A549 (cell line): ENCODE results near the gene ENTPD7. TPM values are rescaled to one million over a fixed set of nuclear protein-coding genes. Genes with fewer than 3 reads are reported as not detected.

Experiments used
- ATAC-seq, 2 experiments: fragments of 200-7000 bp in 1 of 2; fragments of >200 bp in 1 of 2; cut with Nextera tagmentation in 1 of 2; cut with Tn5 transposase in 1 of 2; 3 replicates each; pipeline versions ENCODE4 v1.8.0 to v1.9.1; 2018 to 2020; ENCODE audit warnings: mild to moderate bottlenecking in 1 of 2, moderate library complexity in 1 of 2
- CTCF ChIA-PET: fragments of 300-600 bp; sonication (Branson Sonifier 250); formaldehyde crosslinking; extraction: SDS; loops from one replicate; lab custom pipeline; 2021; ENCODE audit warnings: antibody characterized with exemption, inconsistent platforms; lab: Yijun Ruan, JAX
- POLR2A ChIA-PET: fragments of 350-600 bp; formaldehyde crosslinking; extraction: SDS; loops from one replicate; lab custom pipeline; 2021; ENCODE audit warnings: antibody characterized with exemption, inconsistent platforms; lab: Yijun Ruan, JAX
- DNase-seq, 2 experiments: peaks; one replicate each; pipeline versions ENCODE4 v3.0.0 to v3.0.0-alpha.2; 2011 to 2016; ENCODE audit warnings: low read depth in 1 of 2, low spot score in 1 of 2
- FAIRE-seq: peaks from 2 replicates; lab custom pipeline; 2011; peaks lifted over from hg19 to GRCh38; lab: Jason Lieb, UNC
- H3K27ac ChIP-seq, 2 experiments: fragments of >200 bp; sonication (Bioruptor Twin); formaldehyde crosslinking; 3 replicates each; pipeline ENCODE4 v1.5.1; 2016 to 2017
- H3K4me1 ChIP-seq: fragments of >200 bp; sonication (Bioruptor Twin); formaldehyde crosslinking; 3 replicates; pipeline ENCODE4 v1.6.1; 2016
- H3K4me2 ChIP-seq: fragments of >200 bp; sonication (Bioruptor Twin); formaldehyde crosslinking; 3 replicates; pipeline ENCODE4 v1.6.1; 2016
- H3K4me3 ChIP-seq: fragments of >200 bp; sonication (Bioruptor Twin); formaldehyde crosslinking; 3 replicates; pipeline ENCODE4 v1.5.1; 2016
- H3K9me3 ChIP-seq: fragments of >200 bp; sonication (Bioruptor Twin); formaldehyde crosslinking; 3 replicates; pipeline ENCODE4 v1.6.1; 2016
- BCL3 ChIP-seq: fragments of >200 bp; sonication (Bioruptor Twin); formaldehyde crosslinking; IDR thresholded peaks from 3 replicates; pipeline ENCODE4 v1.6.1; 2016
- CBX2 ChIP-seq: fragments of 200-600 bp; sonication (generic); IDR thresholded peaks from 2 replicates; pipeline ENCODE4 v1.6.1; 2016; ENCODE audit warnings: low read depth, mild to moderate bottlenecking, borderline replicate concordance
- E2F6 ChIP-seq: IDR thresholded peaks from 2 replicates; pipeline ENCODE4 v1.6.1; 2012; ENCODE audit warnings: low read depth, borderline replicate concordance
- EHMT2 ChIP-seq: fragments of 200-600 bp; sonication (generic); IDR thresholded peaks from 2 replicates; pipeline ENCODE4 v1.6.1; 2016; ENCODE audit warnings: antibody characterized with exemption, low read depth, mild to moderate bottlenecking, moderate library complexity
- ELK1 ChIP-seq: fragments of 150-350 bp; IDR thresholded peaks from 2 replicates; pipeline ENCODE4 v1.6.1; 2014; ENCODE audit warnings: low read depth, mild to moderate bottlenecking, low read length
- ESRRA ChIP-seq: fragments of 150-350 bp; IDR thresholded peaks from 2 replicates; pipeline ENCODE4 v1.6.1; 2014; ENCODE audit warnings: mild to moderate bottlenecking, low read length, borderline replicate concordance
- FOSL2 ChIP-seq, 2 experiments: fragments of 450-650 bp in 1 of 2; fragments of >200 bp in 1 of 2; sonication (Bioruptor Twin) in 1 of 2; formaldehyde crosslinking; IDR thresholded peaks; 2 replicates each; pipeline versions ENCODE4 v1.5.0 to v1.6.1; 2016 to 2020; ENCODE audit warnings: mild to moderate bottlenecking in 1 of 2, moderate library complexity in 1 of 2
- HOXA7 ChIP-seq: fragments of 250-450 bp; sonication (Bioruptor Pico); IDR thresholded peaks from 2 replicates; pipeline ENCODE4 v1.5.0; 2020; ENCODE audit warnings: mild to moderate bottlenecking, moderate library complexity
- JUNB ChIP-seq: fragments of >200 bp; sonication (Bioruptor Twin); formaldehyde crosslinking; IDR thresholded peaks from 2 replicates; pipeline ENCODE4 v1.6.1; 2016
- KDM1A ChIP-seq: fragments of 200-600 bp; sonication (generic); IDR thresholded peaks from 2 replicates; pipeline ENCODE4 v1.6.1; 2016; ENCODE audit warnings: low read depth, mild to moderate bottlenecking
- RCOR1 ChIP-seq: fragments of 150-350 bp; IDR thresholded peaks from 2 replicates; pipeline ENCODE4 v1.6.1; 2014; ENCODE audit warnings: antibody characterized with exemption, low read length, low read depth
- USF2 ChIP-seq: fragments of 450-650 bp; IDR thresholded peaks from 2 replicates; pipeline ENCODE4 v1.6.1; 2014; ENCODE audit warnings: antibody characterized with exemption
- ZSCAN20 ChIP-seq: fragments of 250-450 bp; sonication (Bioruptor Pico); IDR thresholded peaks from 2 replicates; pipeline ENCODE4 v1.8.0; 2022; ENCODE audit warnings: mild to moderate bottlenecking, moderate library complexity
- WGBS: methylation state at CpG from one replicate; pipeline ENCODE4 v1.1.6; 2017; ENCODE audit errors: missing lambda C conversion rate; 5-methylcytosine and 5-hydroxymethylcytosine counted together
- polyA plus RNA-seq, 4 experiments: library from polyadenylated mRNA; depleted of rRNA in 3 of 4; stranded (reverse); fragments of >200 nt; fragmentation: RNase III in 1 of 4; extraction: RNeasy Plus Mini Kit Qiagen cat#74134 plus additional on column Dnase treatment in 1 of 4; gene quantifications; 2 replicates in 3 of 4; 3 replicates in 1 of 4; pipeline ENCODE4 v1.2.3, GENCODE V29; 2011 to 2017

Gene ENTPD7
- polyA plus RNA-seq, 2 of the 4 experiments (the other 2 are of a cell fraction) = 6.8 to 10.4 TPM

DNA sequence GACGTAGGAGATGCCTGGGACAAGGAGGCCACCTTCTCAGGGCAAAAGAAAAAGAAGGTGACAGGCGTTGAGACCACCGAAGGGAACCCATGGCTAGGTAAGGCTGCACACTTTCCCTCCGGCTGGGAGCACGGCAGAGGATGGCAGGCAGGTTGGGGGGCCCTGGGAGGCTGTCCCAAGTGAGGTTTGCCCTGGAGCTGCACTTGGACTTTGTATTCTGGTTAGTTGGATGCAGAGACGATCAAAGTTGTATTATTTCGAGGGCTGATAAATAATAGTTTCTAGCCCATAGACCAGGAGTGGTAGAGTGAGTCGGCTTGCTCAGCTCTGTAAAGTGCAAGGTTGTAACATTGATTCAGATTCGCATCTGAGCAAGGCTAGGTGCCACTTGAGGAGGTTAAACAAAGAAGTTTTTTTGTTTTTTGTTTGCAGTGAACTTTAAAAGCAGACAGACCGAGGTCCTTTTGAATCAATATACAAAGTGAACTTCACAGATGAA lies 608 bp downstream of the ENTPD7 start (continued):
- no peak for TF ChIP-seq E2F6
- no peak for TF ChIP-seq BCL3
- TF ChIP-seq HOXA7 = no peak
- no peak for TF ChIP-seq ESRRA

- ChIA-PET CTCF (no interaction called here), POLR2A (interaction anchor here (1.0 to 4.7 kb wide), 2 partner anchors 39 to 230 kb away, joined by 4 to 46 read pairs; partner anchors contain the start of genes GOT1 and SLC25A28)
- FAIRE-seq = no peak
- ATAC-seq = no peak
- peak overlapping the region; percentile 84 for H3K4me2 ChIP-seq
- TF ChIP-seq ESRRA = no peak
- TF ChIP-seq BCL3 = no peak
- no peak for TF ChIP-seq KDM1A
- TF ChIP-seq, all 56 proteins: peak for 0
- Histone ChIP-seq H3K27ac (peak overlapping the region in 1 of 2 experiments; percentile 36; a peak in 2 of 6 replicates), H3K4me3 (0 out of 3 replicates have a peak overlapping the region, but pooled peaks have one; percentile 11), H3K9me3 (no peaks in the 10 kb centered on the region), H3K4me1 (peaks cover 19% of the 10 kb centered on the region)
- 85% methylated on average over 6 of the region's 6 CpGs for WGBS
- DNase-seq = no peak
Measured at GRCh38 chr10:99660662-99661376, 1.5 kb downstream of the ENTPD7 start.

DNA sequence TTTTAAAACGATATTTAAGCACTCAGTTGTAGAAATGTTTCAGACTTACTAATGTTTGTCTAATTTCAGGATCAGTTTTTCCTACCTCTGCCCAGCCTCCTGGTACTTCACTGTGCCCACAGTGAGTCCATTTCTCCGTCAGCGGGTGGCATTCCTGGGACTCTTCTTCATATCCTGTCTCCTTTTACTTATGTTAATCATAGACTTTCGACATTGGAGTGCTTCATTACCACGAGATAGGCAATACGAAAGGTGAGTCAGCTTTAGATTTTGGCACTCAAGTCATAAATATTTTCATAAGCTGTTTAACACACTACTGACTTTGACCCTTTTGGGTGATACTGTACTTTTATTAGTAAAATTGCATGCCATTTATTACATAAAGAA lies 2.1 kb downstream of the ENTPD7 start:
- no peaks in the 10 kb centered on the region for H3K9me3 ChIP-seq
- H3K27ac ChIP-seq = peak overlapping the region in 1 of 2 experiments; percentile 36; a peak in 2 of 6 replicates
- FAIRE-seq = no peak
- TF ChIP-seq JUNB = 0 out of 2 replicates have a peak, but pooled peaks have one; percentile 33
- no peak for TF ChIP-seq USF2
- TF ChIP-seq RCOR1 = no peak
- no peak for TF ChIP-seq EHMT2
- TF ChIP-seq ZSCAN20 (CRISPR knock-in tag) = no peak
- no peak for TF ChIP-seq ELK1
- no peak for TF ChIP-seq CBX2
- TF ChIP-seq FOSL2 (IDR thresholded peaks at IDR 0.05) = no peak; the same call in 1 of the 2 replicates
- peak; percentile 77 for TF ChIP-seq FOSL2 (CRISPR knock-in tag; IDR thresholded peaks at IDR 0.05)
- peak; percentile 37 to 44 for DNase-seq
- ChIA-PET CTCF (no interaction called here), POLR2A (interaction anchor here (1.0 to 4.7 kb wide), 2 partner anchors 40 to 230 kb away, joined by 4 to 46 read pairs; partner anchors contain the start of genes GOT1 and SLC25A28)
- H3K4me2 ChIP-seq = peak overlapping the region; percentile 84
- 7% methylated on average over 6 of the region's 6 CpGs for WGBS
- H3K4me3 ChIP-seq = 0 out of 3 replicates have a peak overlapping the region, but pooled peaks have one; percentile 11
- no peak for ATAC-seq
- H3K4me1 ChIP-seq = peaks cover 19% of the 10 kb centered on the region
